ENCODE data around the gene STOML1. TPM values are rescaled to one million over a fixed set of nuclear protein-coding genes. Genes with fewer than 3 reads are reported as not detected.

The STOML1 gene
- total RNA-seq, 1 experiment from 2014 or later, result 5.0 TPM

DNA sequence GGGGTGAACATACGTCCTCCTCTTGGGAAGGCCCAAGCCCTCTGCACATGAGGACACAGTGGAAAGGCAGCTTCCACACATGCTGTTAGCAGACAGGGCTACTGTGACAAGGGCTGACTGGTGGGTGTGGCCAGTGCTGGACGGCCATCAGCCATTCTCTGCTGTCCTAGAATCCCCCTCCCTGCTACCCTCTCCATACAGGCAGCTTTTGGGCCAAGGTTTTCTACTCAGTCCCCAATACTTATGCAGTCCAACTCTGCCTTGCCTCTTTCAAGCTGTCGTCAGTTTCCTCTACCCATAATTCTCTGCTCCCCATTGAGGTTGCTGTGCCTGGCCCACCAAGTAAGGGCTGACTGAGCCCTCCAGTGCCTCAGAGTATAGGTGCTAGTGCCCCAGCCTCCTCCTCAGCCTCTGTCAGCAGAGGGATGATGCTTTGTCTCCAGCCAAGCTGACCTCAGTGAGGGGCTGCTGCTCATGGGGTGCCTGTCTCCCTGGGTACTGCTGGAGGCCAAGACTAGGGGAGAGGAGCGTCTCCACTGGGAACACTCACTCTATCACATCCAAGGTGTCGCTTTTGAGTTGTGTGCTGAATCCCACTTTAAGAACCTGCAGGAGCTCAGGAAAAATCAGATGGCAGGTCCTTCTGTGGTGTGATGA, 63.0 kb downstream of the STOML1 start:
- intact Hi-C loops (cut with micrococcal nuclease), result no loop called here
- H3K4me2 ChIP-seq (ENCODE audit: low read length), result 0 out of 2 replicates have a peak overlapping the region, but pooled peaks have one; percentile 91
- H2AFZ ChIP-seq (ENCODE audit: low read depth, low read length, poor library complexity, severe bottlenecking), result no peak overlapping the region
- no peaks in the 10 kb centered on the region for H3K27me3 ChIP-seq (ENCODE audit: insufficient read depth, low read length)
- BruUV-seq (replicated peaks), result no TSS peak
- no peaks in the 10 kb centered on the region for H3K36me3 ChIP-seq (ENCODE audit: control insufficient read depth in 1 of 2, insufficient read depth in 2 of 2, low read length in 2 of 2)
- ChIA-PET CTCF (interaction anchor here (1.9 kb wide), 1 partner anchor 35 kb away, joined by 6 read pairs; no protein-coding TSS in a partner anchor), POLR2A (no interaction called here), RAD21 (ENCODE audit: low non-redundant PET in 1 of 2, low total read pairs in 2 of 2, uncharacterized antibody in 2 of 2, unreplicated experiment in 2 of 2) (no interaction called here)
- H3K9me2 ChIP-seq (ENCODE audit: insufficient read depth), result no peaks in the 10 kb centered on the region
- H3K4me1 ChIP-seq (ENCODE audit: control insufficient read depth in 1 of 2, insufficient read depth in 2 of 2, low read length in 2 of 2), result peaks cover 21 to 39% of the 10 kb centered on the region in 2 experiments
- ATAC-seq (no peak), DNase-seq (ENCODE audit: low read depth, low spot score) (no peak)
- no peaks in the 10 kb centered on the region for H3K9me3 ChIP-seq (ENCODE audit: control insufficient read depth in 1 of 2, insufficient read depth in 1 of 2, low read depth in 1 of 2, low read length in 2 of 2)
- H3K9ac ChIP-seq (ENCODE audit: low read length), result no peak overlapping the region
- no peak overlapping the region for H3K4me3 ChIP-seq (replicated peaks in 1 of 2; ENCODE audit: low read depth in 1 of 2, low read length in 2 of 2)
- TF ChIP-seq POLR2A (IDR thresholded peaks at IDR 0.05; ENCODE audit: borderline replicate concordance, extremely low read depth, insufficient read depth, insufficient read length), result no peak
- no peaks in the 10 kb centered on the region for H3K79me2 ChIP-seq (ENCODE audit: insufficient read depth, low read length)
- H4K20me1 ChIP-seq (ENCODE audit: insufficient read depth), result no peaks in the 10 kb centered on the region
- H3K27ac ChIP-seq (ENCODE audit: low read depth, low read length), result no peak overlapping the region; the same call in 1 of the 2 replicates

Other genes with a start within 250 kb of the STOML1 start
- gene INSYN1, start 238.9 kb downstream of the STOML1 start, total RNA-seq (2021; ENCODE audit: unreplicated experiment), result 2.0 TPM
- gene TBC1D21, start 118.7 kb downstream of the STOML1 start, total RNA-seq (2021; ENCODE audit: unreplicated experiment), result not detected
- 14.9 TPM for gene LOXL1, start 65.8 kb downstream of the STOML1 start, total RNA-seq (2021; ENCODE audit: unreplicated experiment)
- gene PML, start 2.4 kb upstream of the STOML1 start, total RNA-seq (2021; ENCODE audit: unreplicated experiment), result 28.1 TPM
- 0.39 TPM for gene GOLGA6A, start 90.3 kb upstream of the STOML1 start, total RNA-seq (2021; ENCODE audit: unreplicated experiment)
- 0.05 TPM for gene ISLR2, start 138.3 kb upstream of the STOML1 start, total RNA-seq (2021; ENCODE audit: unreplicated experiment)
- gene ISLR, start 181.4 kb upstream of the STOML1 start, total RNA-seq (2021; ENCODE audit: unreplicated experiment), result 0.12 TPM
- 0.54 TPM for gene STRA6, start 210.5 kb upstream of the STOML1 start, total RNA-seq (2021; ENCODE audit: unreplicated experiment)
- 0.15 TPM for gene CCDC33, start 244.0 kb upstream of the STOML1 start, total RNA-seq (2021; ENCODE audit: unreplicated experiment)

Measured in HCT116 (cell line).